WTC11 (cell line): ENCODE results near the gene CTNND2.

Experiments
- CTCF ChIP-seq: fragments of 200-600 bp; IDR thresholded peaks from 2 replicates; pipeline ENCODE4 v1.8.0; 2022; ENCODE audit warnings: antibody characterized with exemption
- FOXJ3 ChIP-seq: sonication (generic); formaldehyde crosslinking; IDR thresholded peaks from 2 replicates; pipeline ENCODE4 v1.9.0; 2021; ENCODE audit warnings: missing genetic modification reagents, mild to moderate bottlenecking, borderline replicate concordance
- FOXP4 ChIP-seq: sonication (generic); formaldehyde crosslinking; IDR thresholded peaks from 2 replicates; pipeline ENCODE4 v1.8.0; 2022; ENCODE audit warnings: mild to moderate bottlenecking, missing genetic modification reagents
- JUN ChIP-seq: sonication (generic); formaldehyde crosslinking; IDR thresholded peaks from 2 replicates; pipeline ENCODE4 v1.8.0; 2023; ENCODE audit warnings: mild to moderate bottlenecking, missing genetic modification reagents
- MAX ChIP-seq: sonication (generic); formaldehyde crosslinking; IDR thresholded peaks from 2 replicates; pipeline ENCODE4 v1.8.0; 2022; ENCODE audit warnings: mild to moderate bottlenecking, missing genetic modification reagents
- MLX ChIP-seq: sonication (generic); formaldehyde crosslinking; IDR thresholded peaks from 2 replicates; pipeline ENCODE4 v1.8.1; 2023; ENCODE audit warnings: mild to moderate bottlenecking, missing genetic modification reagents, moderate library complexity
- NR3C1 ChIP-seq: sonication (generic); formaldehyde crosslinking; conservative IDR thresholded peaks from 2 replicates; pipeline ENCODE4 v1.8.1; 2023; ENCODE audit warnings: low read depth, mild to moderate bottlenecking, missing genetic modification reagents
- RELA ChIP-seq: sonication (generic); formaldehyde crosslinking; IDR thresholded peaks from 2 replicates; pipeline ENCODE4 v1.8.1; 2022; ENCODE audit warnings: missing genetic modification reagents, mild to moderate bottlenecking, borderline replicate concordance
- ZNF423 ChIP-seq: fragments of 250-450 bp; sonication (Bioruptor Pico); IDR thresholded peaks from 2 replicates; pipeline ENCODE4 v2.1.2; 2022; ENCODE audit warnings: mild to moderate bottlenecking, moderate library complexity
- ZNF532 ChIP-seq: fragments of 250-450 bp; sonication (Bioruptor Pico); IDR thresholded peaks from 2 replicates; pipeline ENCODE4 v1.9.0; 2021; ENCODE audit warnings: mild to moderate bottlenecking, borderline replicate concordance
- TF ChIP-seq, protein P1 (sequence below): sonication (generic); formaldehyde crosslinking; IDR thresholded peaks from 2 replicates; pipeline ENCODE4 v1.8.0; 2022; ENCODE audit warnings: missing genetic modification reagents
- TF ChIP-seq, protein P2 (sequence below): sonication (generic); formaldehyde crosslinking; IDR thresholded peaks from 2 replicates; pipeline ENCODE4 v1.8.1; 2023; ENCODE audit warnings: mild to moderate bottlenecking, missing genetic modification reagents, moderate library complexity

GRCh38 chr5:11611011-11611410, 293.2 kb downstream of the CTNND2 start:
- TF ChIP-seq CTCF = no peak
- no peak for TF ChIP-seq FOXP4
- TF ChIP-seq, protein P1, sequence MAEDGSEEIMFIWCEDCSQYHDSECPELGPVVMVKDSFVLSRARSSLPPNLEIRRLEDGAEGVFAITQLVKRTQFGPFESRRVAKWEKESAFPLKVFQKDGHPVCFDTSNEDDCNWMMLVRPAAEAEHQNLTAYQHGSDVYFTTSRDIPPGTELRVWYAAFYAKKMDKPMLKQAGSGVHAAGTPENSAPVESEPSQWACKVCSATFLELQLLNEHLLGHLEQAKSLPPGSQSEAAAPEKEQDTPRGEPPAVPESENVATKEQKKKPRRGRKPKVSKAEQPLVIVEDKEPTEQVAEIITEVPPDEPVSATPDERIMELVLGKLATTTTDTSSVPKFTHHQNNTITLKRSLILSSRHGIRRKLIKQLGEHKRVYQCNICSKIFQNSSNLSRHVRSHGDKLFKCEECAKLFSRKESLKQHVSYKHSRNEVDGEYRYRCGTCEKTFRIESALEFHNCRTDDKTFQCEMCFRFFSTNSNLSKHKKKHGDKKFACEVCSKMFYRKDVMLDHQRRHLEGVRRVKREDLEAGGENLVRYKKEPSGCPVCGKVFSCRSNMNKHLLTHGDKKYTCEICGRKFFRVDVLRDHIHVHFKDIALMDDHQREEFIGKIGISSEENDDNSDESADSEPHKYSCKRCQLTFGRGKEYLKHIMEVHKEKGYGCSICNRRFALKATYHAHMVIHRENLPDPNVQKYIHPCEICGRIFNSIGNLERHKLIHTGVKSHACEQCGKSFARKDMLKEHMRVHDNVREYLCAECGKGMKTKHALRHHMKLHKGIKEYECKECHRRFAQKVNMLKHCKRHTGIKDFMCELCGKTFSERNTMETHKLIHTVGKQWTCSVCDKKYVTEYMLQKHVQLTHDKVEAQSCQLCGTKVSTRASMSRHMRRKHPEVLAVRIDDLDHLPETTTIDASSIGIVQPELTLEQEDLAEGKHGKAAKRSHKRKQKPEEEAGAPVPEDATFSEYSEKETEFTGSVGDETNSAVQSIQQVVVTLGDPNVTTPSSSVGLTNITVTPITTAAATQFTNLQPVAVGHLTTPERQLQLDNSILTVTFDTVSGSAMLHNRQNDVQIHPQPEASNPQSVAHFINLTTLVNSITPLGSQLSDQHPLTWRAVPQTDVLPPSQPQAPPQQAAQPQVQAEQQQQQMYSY = no peak
- TF ChIP-seq, protein P2, sequence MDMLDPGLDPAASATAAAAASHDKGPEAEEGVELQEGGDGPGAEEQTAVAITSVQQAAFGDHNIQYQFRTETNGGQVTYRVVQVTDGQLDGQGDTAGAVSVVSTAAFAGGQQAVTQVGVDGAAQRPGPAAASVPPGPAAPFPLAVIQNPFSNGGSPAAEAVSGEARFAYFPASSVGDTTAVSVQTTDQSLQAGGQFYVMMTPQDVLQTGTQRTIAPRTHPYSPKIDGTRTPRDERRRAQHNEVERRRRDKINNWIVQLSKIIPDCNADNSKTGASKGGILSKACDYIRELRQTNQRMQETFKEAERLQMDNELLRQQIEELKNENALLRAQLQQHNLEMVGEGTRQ = no peak
- no peak for TF ChIP-seq RELA
- TF ChIP-seq NR3C1 = no peak
- no peak for TF ChIP-seq ZNF423 (CRISPR knock-in tag)
- TF ChIP-seq MLX = no peak
- TF ChIP-seq ZNF532 (CRISPR knock-in tag) = no peak
- TF ChIP-seq FOXJ3 = no peak
- TF ChIP-seq JUN (CRISPR knock-in tag) = no peak
- TF ChIP-seq MAX (CRISPR knock-in tag) = no peak
